HepG2 (cell line): ENCODE measurements around the gene TAF12. TPM values are rescaled to one million over a fixed set of nuclear protein-coding genes. Genes with fewer than 3 reads are reported as not detected.

ENCODE experiments used
- ARHGAP35 ChIP-seq: sonication (generic); formaldehyde crosslinking; IDR thresholded peaks from 2 replicates; pipeline ENCODE4 v1.9.0; 2022; ENCODE audit warnings: mild to moderate bottlenecking, inconsistent platforms, moderate library complexity, missing genetic modification reagents, borderline replicate concordance
- CBFB ChIP-seq: sonication (generic); formaldehyde crosslinking; IDR thresholded peaks from 2 replicates; pipeline ENCODE4 v1.4.0; 2020; ENCODE audit warnings: missing genetic modification reagents
- CBX1 ChIP-seq: IDR thresholded peaks from one replicate; pipeline ENCODE4 v1.6.1; 2016; ENCODE audit warnings: antibody characterized with exemption, low read depth
- GZF1 ChIP-seq: sonication (generic); formaldehyde crosslinking; IDR thresholded peaks from 2 replicates; pipeline ENCODE4 v1.5.1; 2020; ENCODE audit warnings: mild to moderate bottlenecking, missing genetic modification reagents
- HNF1A ChIP-seq, 2 experiments: sonication (generic) in 1 of 2; formaldehyde crosslinking in 1 of 2; IDR thresholded peaks; 2 replicates each; pipeline versions ENCODE4 v1.4.0 to v1.6.1; 2016 to 2020; ENCODE audit warnings: borderline replicate concordance in 1 of 2, low read depth in 1 of 2, mild to moderate bottlenecking in 1 of 2, missing genetic modification reagents in 1 of 2
- HNF4G ChIP-seq, 2 experiments: sonication (generic) in 1 of 2; formaldehyde crosslinking in 1 of 2; IDR thresholded peaks; 2 replicates each; pipeline versions ENCODE4 v1.4.0 to v1.6.1; 2011 to 2020; ENCODE audit warnings: borderline replicate concordance in 2 of 2, low read depth in 2 of 2, mild to moderate bottlenecking in 2 of 2, low read length in 1 of 2, missing genetic modification reagents in 1 of 2, moderate library complexity in 1 of 2
- ISX ChIP-seq: sonication (generic); formaldehyde crosslinking; conservative IDR thresholded peaks from 2 replicates; pipeline ENCODE4 v1.5.0; 2020; ENCODE audit warnings: missing genetic modification reagents
- MXI1 ChIP-seq: IDR thresholded peaks from 3 replicates; pipeline ENCODE4 v1.6.1; 2012; ENCODE audit warnings: low read depth, low read length, inconsistent platforms, borderline replicate concordance
- PLSCR1 ChIP-seq: sonication (generic); formaldehyde crosslinking; IDR thresholded peaks from 2 replicates; pipeline ENCODE4 v1.5.0; 2020; ENCODE audit warnings: missing genetic modification reagents, mild to moderate bottlenecking, borderline replicate concordance
- SNAPC2 ChIP-seq: sonication (generic); formaldehyde crosslinking; IDR thresholded peaks from 2 replicates; pipeline ENCODE4 v1.8.1; 2022; ENCODE audit warnings: mild to moderate bottlenecking, missing genetic modification reagents
- TOE1 ChIP-seq: sonication (generic); formaldehyde crosslinking; IDR thresholded peaks from 2 replicates; pipeline ENCODE4 v1.4.0; 2020; ENCODE audit warnings: mild to moderate bottlenecking, missing genetic modification reagents
- ZNF205 ChIP-seq: IDR thresholded peaks from 2 replicates; pipeline ENCODE4 v1.6.1; 2018; ENCODE audit warnings: missing biosample characterization, missing genetic modification reagents
- ZNF33A ChIP-seq: sonication (generic); formaldehyde crosslinking; IDR thresholded peaks from 2 replicates; pipeline ENCODE4 v1.5.1; 2020; ENCODE audit warnings: missing genetic modification reagents, mild to moderate bottlenecking, moderate library complexity, borderline replicate concordance
- ZNF354B ChIP-seq: sonication (generic); formaldehyde crosslinking; IDR thresholded peaks from 2 replicates; pipeline ENCODE4 v1.8.0; 2022; ENCODE audit warnings: mild to moderate bottlenecking, missing genetic modification reagents
- ZNF598 ChIP-seq: sonication (generic); formaldehyde crosslinking; IDR thresholded peaks from 2 replicates; pipeline ENCODE4 v1.5.1; 2020; ENCODE audit warnings: mild to moderate bottlenecking, missing genetic modification reagents, borderline replicate concordance
- ZNF615 ChIP-seq: sonication (generic); formaldehyde crosslinking; IDR thresholded peaks from 2 replicates; pipeline ENCODE4 v1.5.0; 2020; ENCODE audit warnings: mild to moderate bottlenecking, missing genetic modification reagents, borderline replicate concordance
- ZNF749 ChIP-seq: sonication (generic); formaldehyde crosslinking; IDR thresholded peaks from 2 replicates; pipeline ENCODE4 v1.8.0; 2022; ENCODE audit warnings: mild to moderate bottlenecking, missing genetic modification reagents, moderate library complexity, borderline replicate concordance
- ZNF75D ChIP-seq: sonication (generic); formaldehyde crosslinking; IDR thresholded peaks from 2 replicates; pipeline ENCODE4 v1.8.1; 2023; ENCODE audit warnings: missing genetic modification reagents, mild to moderate bottlenecking, borderline replicate concordance
- ZNF800 ChIP-seq: sonication (generic); formaldehyde crosslinking; IDR thresholded peaks from 2 replicates; pipeline ENCODE4 v1.4.0; 2020; ENCODE audit warnings: missing genetic modification reagents
- polyA plus RNA-seq, 8 experiments: library from polyadenylated mRNA; depleted of rRNA in 3 of 8; stranded (reverse) in 7 of 8; unstranded in 1 of 8; fragments of >200 nt; fragmentation: Illumina TruSeq in 4 of 8; extraction: Trizol in 4 of 8; gene quantifications; 2 replicates each; pipeline versions ENCODE4 v1.2.1 to v1.2.3, GENCODE V29; 2011 to 2016; ENCODE audit warnings: low read depth in 4 of 8, missing spikeins in 1 of 8, mixed read lengths in 1 of 8; ENCODE audit not compliant: insufficient read depth in 1 of 8
- total RNA-seq, 5 experiments: library from RNA; depleted of rRNA; stranded (reverse); fragments of >200 nt; fragmentation: Illumina TruSeq; extraction: Trizol; gene quantifications; 2 replicates each; pipeline ENCODE4 v1.2.3, GENCODE V29; 2016; ENCODE audit warnings: low read depth in 1 of 5

TAF12 gene
- total and polyA plus RNA-seq, 2 of the 13 experiments (the other 11 are each of a cell fraction or from before 2014, with no cell fraction given) = 16.3 to 17.1 TPM

- TF ChIP-seq ZNF749 (CRISPR knock-in tag) (peak; percentile 67; the same call in 1 of the 2 replicates), ZNF615 (CRISPR knock-in tag) (peak; percentile 94; the same call in 1 of the 2 replicates), ZNF75D (0 out of 2 replicates have a peak, but pooled peaks have one; percentile 32), GZF1 (CRISPR knock-in tag) (no peak), SNAPC2 (CRISPR knock-in tag) (peak; percentile 43; the same call in 1 of the 2 replicates), MXI1 (peak; percentile 87), HNF1A (IDR thresholded peaks at IDR 0.05; ENCODE audit: low read depth) (no peak), HNF1A (CRISPR knock-in tag; IDR thresholded peaks at IDR 0.05; ENCODE audit: borderline replicate concordance) (peak; percentile 49; the same call in 1 of the 2 replicates), CBFB (peak; percentile 86), TOE1 (CRISPR knock-in tag) (peak; percentile 53; the same call in 1 of the 2 replicates), ZNF800 (CRISPR knock-in tag) (peak; percentile 74; the same call in 1 of the 2 replicates), HNF4G (IDR thresholded peaks at IDR 0.05; ENCODE audit: borderline replicate concordance, low read depth, low read length) (peak; percentile 32; the same call in 1 of the 2 replicates), HNF4G (CRISPR knock-in tag; IDR thresholded peaks at IDR 0.05; ENCODE audit: borderline replicate concordance, low read depth) (peak; percentile 76; the same call in 1 of the 2 replicates), CBX1 (peak; percentile 97), ZNF205 (CRISPR knock-in tag) (peak; percentile 37; the same call in 1 of the 2 replicates), PLSCR1 (CRISPR knock-in tag) (0 out of 2 replicates have a peak, but pooled peaks have one; percentile 74), ZNF33A (CRISPR knock-in tag) (no peak), ARHGAP35 (CRISPR knock-in tag) (0 out of 2 replicates have a peak, but pooled peaks have one; percentile 43), ZNF354B (CRISPR knock-in tag) (peak; percentile 71), ZNF598 (CRISPR knock-in tag) (peak; percentile 91; the same call in 1 of the 2 replicates), ISX (CRISPR knock-in tag) (0 out of 2 replicates have a peak, but pooled peaks have one; percentile 67)
Observed at GRCh38 chr1:28581531-28582247, 61.2 kb downstream of the TAF12 start (continued).
